Coronary artery (tissue), 2 donors: ENCODE measurements around the gene DOC2A.

ENCODE experiments used
- DNase-seq: peaks from one replicate; pipeline ENCODE4 v3.0.0-alpha.2; 2017; ENCODE audit warnings: low spot score
- H3K27ac ChIP-seq, 2 donors: fragments of 200-600 bp; sonication (generic); one replicate each; pipeline ENCODE4 v1.5.1; 2016 to 2019
- H3K4me3 ChIP-seq: fragments of 200-600 bp; sonication (generic); 2 replicates; pipeline ENCODE4 v1.5.1; 2016; ENCODE audit warnings: mild to moderate bottlenecking, moderate library complexity
- TF ChIP-seq, protein P1 (sequence below): fragments of 200-600 bp; sonication (generic); IDR thresholded peaks from one replicate; pipeline ENCODE4 v1.5.1; 2019; ENCODE audit warnings: antibody characterized with exemption

Gene DOC2A

DNA sequence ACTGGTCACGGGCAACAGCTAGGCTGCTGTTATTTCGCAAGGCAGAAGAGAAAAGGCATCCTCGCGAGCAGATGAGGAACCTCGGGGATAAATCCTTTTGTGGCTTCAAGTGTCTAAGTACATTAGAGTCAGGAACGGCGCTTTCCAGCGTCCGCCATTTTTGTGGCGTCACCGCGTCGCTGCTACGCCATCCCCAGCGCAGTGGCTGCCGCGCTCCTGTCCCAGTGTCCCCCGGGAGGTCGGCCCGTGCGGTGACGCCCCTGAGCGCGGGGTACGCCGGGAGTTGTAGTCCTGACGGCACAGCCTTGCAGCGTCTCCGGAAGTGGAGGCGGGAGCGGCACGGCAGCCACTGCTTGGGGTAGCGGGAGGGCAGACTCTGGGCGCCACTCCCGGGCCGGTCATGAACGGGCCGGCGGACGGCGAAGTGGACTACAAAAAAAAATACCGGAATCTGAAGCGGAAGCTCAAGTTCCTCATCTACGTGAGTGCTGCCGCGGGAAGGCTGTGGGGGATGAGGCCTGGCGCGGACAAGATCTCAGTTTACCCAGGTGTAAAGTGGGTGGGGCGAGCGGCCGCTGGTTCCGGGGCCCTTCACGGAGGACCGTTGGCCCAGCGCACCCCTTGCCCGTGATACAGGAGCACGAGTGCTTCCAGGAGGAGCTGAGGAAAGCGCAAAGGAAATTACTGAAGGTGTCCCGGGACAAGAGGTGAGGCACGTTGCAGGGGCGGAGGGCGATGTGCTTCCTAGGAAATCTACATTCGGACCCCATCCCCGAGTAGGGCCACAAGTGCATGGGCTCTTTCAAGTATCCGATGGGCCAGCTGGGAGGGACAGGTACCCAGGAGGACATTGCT, 14.7 kb downstream of the DOC2A start, which contains the start of gene INO80E:
Gene INO80E, plus strand, starts transcription at position 331 of the 855 bp plus-strand sequence. Its CDS starts 70 bp downstream, at position 401.
- TF ChIP-seq, protein P1, sequence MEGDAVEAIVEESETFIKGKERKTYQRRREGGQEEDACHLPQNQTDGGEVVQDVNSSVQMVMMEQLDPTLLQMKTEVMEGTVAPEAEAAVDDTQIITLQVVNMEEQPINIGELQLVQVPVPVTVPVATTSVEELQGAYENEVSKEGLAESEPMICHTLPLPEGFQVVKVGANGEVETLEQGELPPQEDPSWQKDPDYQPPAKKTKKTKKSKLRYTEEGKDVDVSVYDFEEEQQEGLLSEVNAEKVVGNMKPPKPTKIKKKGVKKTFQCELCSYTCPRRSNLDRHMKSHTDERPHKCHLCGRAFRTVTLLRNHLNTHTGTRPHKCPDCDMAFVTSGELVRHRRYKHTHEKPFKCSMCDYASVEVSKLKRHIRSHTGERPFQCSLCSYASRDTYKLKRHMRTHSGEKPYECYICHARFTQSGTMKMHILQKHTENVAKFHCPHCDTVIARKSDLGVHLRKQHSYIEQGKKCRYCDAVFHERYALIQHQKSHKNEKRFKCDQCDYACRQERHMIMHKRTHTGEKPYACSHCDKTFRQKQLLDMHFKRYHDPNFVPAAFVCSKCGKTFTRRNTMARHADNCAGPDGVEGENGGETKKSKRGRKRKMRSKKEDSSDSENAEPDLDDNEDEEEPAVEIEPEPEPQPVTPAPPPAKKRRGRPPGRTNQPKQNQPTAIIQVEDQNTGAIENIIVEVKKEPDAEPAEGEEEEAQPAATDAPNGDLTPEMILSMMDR, result no peak
- Histone ChIP-seq H3K27ac (peak within 1 kb of the TSS; percentile 93 to 95), H3K4me3 (peak within 1 kb of the TSS; percentile 96)
- peak; percentile 98 for DNase-seq

DNA sequence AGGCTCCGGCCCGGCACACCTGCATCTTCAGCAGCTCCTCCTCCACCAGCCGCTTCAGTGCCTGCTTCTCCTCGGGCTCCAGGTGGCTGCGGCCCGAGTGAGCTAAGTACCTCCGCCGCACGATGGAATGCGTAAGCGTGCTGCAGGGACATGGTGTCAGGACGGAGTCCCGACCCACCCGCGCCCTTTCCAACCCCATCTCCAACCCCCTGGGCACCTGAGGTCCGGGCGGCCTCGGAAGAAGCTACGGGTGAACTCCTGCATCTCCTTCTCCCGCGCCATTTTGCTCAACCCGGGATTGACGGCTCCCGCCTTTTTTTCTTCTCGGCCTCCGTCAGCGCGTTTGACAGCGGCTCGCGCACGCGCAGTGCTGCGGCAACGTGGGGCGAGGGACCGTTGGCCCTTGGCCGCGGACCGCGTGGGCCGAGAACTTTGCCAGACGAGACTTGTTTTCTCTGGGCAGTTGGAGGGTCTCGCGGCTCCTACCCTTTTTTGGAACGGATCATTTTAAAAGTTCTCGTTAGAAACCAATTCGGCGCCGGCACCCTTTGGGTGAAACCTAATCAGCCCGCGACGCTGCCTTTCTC, 15.4 kb downstream of the DOC2A start, which contains the start of gene HIRIP3:
Gene HIRIP3, minus strand, starts transcription at position 294 of the 587 bp plus-strand sequence. Its CDS starts 12 bp downstream, at position 282.
- H3K27ac ChIP-seq, result peak within 1 kb of the TSS; percentile 93 to 95
- peak within 1 kb of the TSS; percentile 96 for H3K4me3 ChIP-seq
- TF ChIP-seq, protein P1, result no peak
- DNase-seq, result peak; percentile 87

DNA sequence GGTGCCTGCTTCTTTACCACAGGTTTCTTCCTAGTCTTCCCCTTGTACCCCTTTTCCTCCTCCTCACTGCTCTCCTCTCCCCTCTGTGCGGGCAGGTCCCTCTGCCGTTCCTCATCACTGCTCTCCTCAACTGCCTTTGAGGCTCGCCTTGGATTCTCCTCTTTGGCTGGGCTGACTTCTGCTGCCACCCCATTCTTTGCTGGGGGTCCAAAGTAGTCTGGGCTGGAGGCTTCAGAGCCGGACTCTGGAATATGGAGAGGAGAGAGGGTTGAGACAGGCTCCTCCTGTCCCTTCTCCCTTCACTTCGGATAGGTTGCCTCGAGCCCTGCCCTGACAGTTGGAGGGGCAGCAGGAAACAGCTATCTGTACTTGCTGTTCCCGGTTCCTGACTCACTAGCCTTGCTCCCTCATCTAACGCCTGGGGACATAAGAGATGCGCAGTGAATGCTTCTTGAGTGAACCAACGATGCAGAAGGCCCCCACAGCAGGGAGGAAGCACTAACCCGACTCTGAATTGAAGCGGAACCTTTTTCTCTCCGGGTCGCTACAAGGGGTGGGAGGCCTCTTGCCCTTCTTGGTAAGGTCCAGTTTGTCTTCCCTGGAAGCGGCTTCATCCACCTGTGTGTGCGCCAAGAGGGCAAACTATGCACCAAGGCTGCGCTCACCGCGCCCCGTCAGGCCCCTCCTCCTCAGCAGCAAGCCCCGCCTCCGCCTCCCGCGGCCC, 16.1 kb downstream of the DOC2A start:
- DNase-seq, result no peak
- TF ChIP-seq, protein P1, result no peak

DNA sequence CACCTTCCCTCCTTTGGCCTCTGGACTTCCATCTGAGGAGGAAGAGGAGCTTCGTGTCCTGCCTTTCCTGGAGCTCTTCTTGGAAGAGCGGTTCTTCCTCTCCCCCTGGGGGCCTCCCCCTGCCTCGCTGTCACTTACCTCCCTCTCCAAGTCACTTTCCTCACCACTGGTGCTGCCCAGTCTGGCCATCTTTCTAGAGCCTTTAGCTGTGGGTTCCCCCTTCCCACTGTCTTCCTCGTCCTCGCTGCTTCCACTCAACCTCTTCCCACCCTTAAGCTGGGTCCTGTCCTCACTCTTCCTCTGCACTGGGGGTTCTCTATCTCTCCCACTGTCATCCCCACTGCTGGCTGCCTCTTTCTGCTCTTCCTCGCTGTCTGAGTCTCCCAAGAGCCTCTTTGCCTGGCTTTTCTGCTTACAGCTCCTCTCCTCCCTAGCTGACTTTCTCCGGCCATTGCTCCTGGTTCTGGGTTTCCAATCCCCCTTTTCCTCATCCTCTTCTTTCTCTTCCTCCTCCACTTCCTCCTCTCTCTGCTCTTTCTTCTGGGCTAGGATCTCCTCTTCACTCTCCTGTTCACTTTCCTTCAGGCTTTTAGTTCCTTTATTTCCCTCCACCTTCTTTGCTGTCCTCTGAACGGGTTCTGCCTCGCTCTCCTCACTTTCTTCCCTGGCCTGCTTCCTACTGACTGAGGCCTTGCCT, 16.8 kb downstream of the DOC2A start:
- H3K4me3 ChIP-seq, result peak overlapping the region; percentile 96
- no peak overlapping the region for H3K27ac ChIP-seq
- TF ChIP-seq, protein P1, result no peak
- no peak for DNase-seq

More for the DNA sequence above, 16.1 kb downstream of the DOC2A start:
- peak overlapping the region; percentile 96 for H3K4me3 ChIP-seq
- peak overlapping the region; percentile 93 to 95 for H3K27ac ChIP-seq

DNA sequence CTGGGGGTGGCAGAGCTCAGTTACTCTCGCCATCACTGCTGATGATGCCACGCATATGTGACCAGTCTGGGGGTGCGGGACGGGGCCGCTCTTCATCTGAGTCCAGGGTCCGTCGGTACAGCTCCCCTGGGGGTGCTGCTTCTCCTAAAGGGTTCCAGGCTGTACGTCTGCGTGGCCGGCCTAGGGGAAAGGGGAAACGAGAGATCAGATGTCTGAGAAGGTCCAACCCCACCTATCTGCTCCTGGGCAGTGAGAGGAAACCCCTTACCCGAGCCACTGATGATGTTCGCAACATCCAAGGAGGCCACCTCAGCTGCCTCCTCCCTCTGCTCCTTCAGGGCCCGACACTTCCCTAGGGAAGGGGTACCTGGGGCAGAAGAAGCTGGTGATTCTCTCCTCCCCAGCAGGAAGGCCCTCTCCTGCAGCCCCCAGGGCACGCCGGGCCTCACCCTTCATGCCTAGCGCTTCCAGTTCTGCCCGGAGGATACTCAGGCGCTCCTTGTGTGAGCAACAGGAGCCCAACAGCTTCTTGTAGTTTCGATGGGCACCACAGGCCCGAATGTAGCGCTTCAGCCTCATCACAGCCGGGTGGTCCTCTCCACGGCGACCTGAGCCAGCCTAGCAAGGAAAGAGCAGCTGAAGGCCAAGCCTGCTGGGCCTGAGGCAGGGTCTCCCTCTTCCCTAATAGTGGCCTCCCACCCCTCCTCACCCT, 17.5 kb downstream of the DOC2A start:
- TF ChIP-seq, protein P1, result no peak
- Histone ChIP-seq H3K27ac (no peak overlapping the region), H3K4me3 (no peak overlapping the region)
- no peak for DNase-seq

DNA sequence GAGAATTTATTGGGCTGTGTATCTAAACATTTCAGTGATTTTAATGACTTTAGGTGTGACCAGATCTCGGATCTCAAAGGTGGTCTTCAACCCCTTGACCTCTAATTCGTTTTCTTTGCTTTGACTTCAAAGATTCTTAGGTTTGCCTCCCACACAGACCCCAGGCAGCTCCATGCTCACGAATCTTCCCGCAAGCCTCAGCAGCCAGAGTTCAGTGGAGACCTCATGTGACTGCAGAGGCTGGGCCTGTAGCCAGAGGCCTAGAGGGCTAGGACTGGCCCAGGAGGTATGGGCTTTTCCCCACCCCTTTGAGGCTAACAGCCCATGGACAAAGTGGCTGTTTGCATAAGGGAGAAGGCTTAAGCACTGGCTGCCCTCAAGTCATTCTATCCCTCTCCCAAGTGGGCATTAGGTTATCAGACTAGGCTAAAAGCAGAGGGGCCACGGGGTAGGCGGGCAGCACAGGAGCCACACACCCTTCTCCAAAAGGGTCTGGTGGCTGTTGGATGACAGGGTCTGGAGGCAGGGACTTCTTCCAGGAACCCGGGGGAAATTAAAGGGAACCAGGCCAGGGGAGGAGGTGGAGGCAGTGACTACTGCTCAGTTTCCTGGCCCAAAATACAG, 18.4 kb downstream of the DOC2A start:
- no peak overlapping the region for H3K4me3 ChIP-seq
- no peak overlapping the region for H3K27ac ChIP-seq
- TF ChIP-seq, protein P1, result no peak
- DNase-seq, result no peak
